Heart right ventricle (tissue), 16 donors: ENCODE data around the gene PRR13. TPM values are rescaled to one million over a fixed set of nuclear protein-coding genes. Genes with fewer than 3 reads are reported as not detected.

Experiments
- ATAC-seq, 8 donors: fragments of 200-7000 bp; cut with Tn5 transposase; one replicate each; pipeline ENCODE4 v1.9.1; 2020; ENCODE audit warnings: mild to moderate bottlenecking in 8 of 8, moderate library complexity in 8 of 8, moderate number of reproducible peaks in 1 of 8
- DNase-seq, 2 donors: peaks; one replicate each; pipeline ENCODE4 v3.0.0-alpha.2; 2020
- H3K27ac ChIP-seq, 10 donors: fragments of 200-600 bp; sonication (generic) in 2 of 10; one replicate each; pipeline versions ENCODE4 v1.5.0 to v1.8.0; 2020 to 2022; ENCODE audit warnings: mild to moderate bottlenecking in 3 of 10
- H3K27me3 ChIP-seq, 7 donors: fragments of 200-600 bp; one replicate each; pipeline ENCODE4 v1.8.0; 2021 to 2022; ENCODE audit warnings: mild to moderate bottlenecking in 2 of 7
- H3K36me3 ChIP-seq, 9 donors: fragments of 200-600 bp; sonication (generic) in 1 of 9; one replicate each; pipeline versions ENCODE4 v1.5.0 to v1.8.0; 2020 to 2022; ENCODE audit warnings: mild to moderate bottlenecking in 2 of 9
- H3K4me1 ChIP-seq, 9 donors: fragments of 200-600 bp; sonication (generic) in 1 of 9; one replicate each; pipeline versions ENCODE4 v1.5.0 to v1.8.0; 2020 to 2022; ENCODE audit warnings: mild to moderate bottlenecking in 4 of 9
- H3K4me3 ChIP-seq, 10 donors: fragments of 200-600 bp; sonication (generic) in 2 of 10; one replicate each; pipeline versions ENCODE4 v1.5.0 to v1.8.0; 2020 to 2022; ENCODE audit warnings: mild to moderate bottlenecking in 7 of 10, moderate library complexity in 2 of 10
- H3K9me3 ChIP-seq, 11 donors: fragments of 200-600 bp in 10 of 11; sonication (generic) in 2 of 11; one replicate each; pipeline versions ENCODE4 v1.5.0 to v1.8.0; 2013 to 2022; ENCODE audit warnings: mild to moderate bottlenecking in 2 of 11, control low read depth in 1 of 11, moderate library complexity in 1 of 11
- WGBS, 2 donors: extraction: QIAGEN DNeasy Blood & Tissue Kit; methylation state at CpG; one replicate each; pipeline ENCODE4 v1.1.7; 2013; ENCODE audit warnings: inconsistent platforms in 1 of 2; 5-methylcytosine and 5-hydroxymethylcytosine counted together
- intact Hi-C, 10 donors: fragments of 100-400 bp; cut with DNase I; formaldehyde crosslinking; loops; one replicate each; pipeline versions ENCODE4 v1.11.1 to v1.14.2; 2022
- polyA plus RNA-seq, 2 donors: library from polyadenylated mRNA; stranded (reverse); fragments of 200-250 nt; gene quantifications; one replicate each; pipeline ENCODE4 v1.2.3, GENCODE V29; 2013
- total RNA-seq, 10 donors: library from RNA; stranded (reverse); fragmentation: NEBNext Ultra II Directional in 3 of 10; extraction: Animal tissue kit (Norgen Biotek cat#: 25700) in 3 of 10; gene quantifications; one replicate each; pipeline versions ENCODE4 v1.2.1 to v1.2.4, GENCODE V29; 2021 to 2023
- TF ChIP-seq, protein P1 (sequence below), 9 donors: fragments of 200-600 bp; sonication (generic) in 2 of 9; IDR thresholded peaks; one replicate each; pipeline versions ENCODE4 v1.5.0 to v1.8.0; 2021 to 2022; ENCODE audit warnings: antibody characterized with exemption in 9 of 9, mild to moderate bottlenecking in 5 of 9, moderate library complexity in 1 of 9
- donor health status: Arrhythmogenic right ventricular cardiomyopathy.
- donor health status: ischemic (EF 13 %, LVEDD 7.1; RV severe dilation, severe dysfunction).
- donor health status: healthy with polysubstance abuse.
- donor health status: DM: no; HTN: yes; CAD: no.
- donor health status: DM: no; HTN: no; CAD: no.
- donor health status: ischemic (EF 25% LVEDD 6.9; RV normal size, moderate dysfunction).
- donor health status: ischemic (EF 25% LVEDD 5.7; RV mildly dilated, moderate dysfunction).
- donor health status: healthy.
- donor health status: DM: yes; HTN: yes; CAD: no.
- donor health status: Ischemic cardiomyopathy.
- donor health status: ischemic (EF 35%, LVEDD 5.7; RV mildly dilated, moderate dysfunction).
- donor health status: nonischemic (EF 11% LVEDD 7.7; RV severe dilation, severe dysfunction).
- donor health status: DM: yes; HTN: yes; CAD: no.
- donor health status: PGD.
- donor health status: ischemic (EF 29% LVEDD 5.4; RV normal size, mild dysfunction).
- donor health status: nonischemic (EF 23%, LVEDD 6.1; RV moderate dilation, normal function).

Gene PRR13
- total and polyA plus RNA-seq, 12 donors, result 28.6 to 122 (median 55.4) TPM

- WGBS, 2 donors, result 18 to 19% methylated on average over 6 of the region's 6 CpGs
- H3K4me3 ChIP-seq, result peak overlapping the region in 8 of 10 donors; percentile 44 to 90 (median 74)
- H3K27me3 ChIP-seq, result no peaks in the 10 kb centered on the region
- H3K4me1 ChIP-seq, result peaks cover 3 to 45% (median 34%) of the 10 kb centered on the region in 9 donors
- H3K9me3 ChIP-seq, result no peaks in the 10 kb centered on the region
- H3K27ac ChIP-seq, result peak overlapping the region in 5 of 10 donors; percentile 2 to 97 (median 95)
- ATAC-seq, result no peak
- DNase-seq, result no peak
- TF ChIP-seq, protein P1, sequence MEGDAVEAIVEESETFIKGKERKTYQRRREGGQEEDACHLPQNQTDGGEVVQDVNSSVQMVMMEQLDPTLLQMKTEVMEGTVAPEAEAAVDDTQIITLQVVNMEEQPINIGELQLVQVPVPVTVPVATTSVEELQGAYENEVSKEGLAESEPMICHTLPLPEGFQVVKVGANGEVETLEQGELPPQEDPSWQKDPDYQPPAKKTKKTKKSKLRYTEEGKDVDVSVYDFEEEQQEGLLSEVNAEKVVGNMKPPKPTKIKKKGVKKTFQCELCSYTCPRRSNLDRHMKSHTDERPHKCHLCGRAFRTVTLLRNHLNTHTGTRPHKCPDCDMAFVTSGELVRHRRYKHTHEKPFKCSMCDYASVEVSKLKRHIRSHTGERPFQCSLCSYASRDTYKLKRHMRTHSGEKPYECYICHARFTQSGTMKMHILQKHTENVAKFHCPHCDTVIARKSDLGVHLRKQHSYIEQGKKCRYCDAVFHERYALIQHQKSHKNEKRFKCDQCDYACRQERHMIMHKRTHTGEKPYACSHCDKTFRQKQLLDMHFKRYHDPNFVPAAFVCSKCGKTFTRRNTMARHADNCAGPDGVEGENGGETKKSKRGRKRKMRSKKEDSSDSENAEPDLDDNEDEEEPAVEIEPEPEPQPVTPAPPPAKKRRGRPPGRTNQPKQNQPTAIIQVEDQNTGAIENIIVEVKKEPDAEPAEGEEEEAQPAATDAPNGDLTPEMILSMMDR (IDR thresholded peaks at IDR 0.05), result no peak
- peaks cover 0 to 57% (median 48%) of the 10 kb centered on the region in 9 donors for H3K36me3 ChIP-seq
- intact Hi-C loops, result loop anchor here in 7 of 10 donors (2.0 to 10.0 kb wide), 5 partner anchors 38 to 53 kb away; partner anchors contain the start of genes TARBP2 (in 5 of the 7) and NPFF (in 2 of the 7)
Measured at GRCh38 chr12:53453953-53454640, 12.6 kb downstream of the PRR13 start.

- H3K36me3 ChIP-seq, result peaks cover 0 to 63% (median 54%) of the 10 kb centered on the region in 9 donors
- H3K9me3 ChIP-seq, result no peaks in the 10 kb centered on the region
- ATAC-seq, result no peak
- H3K27me3 ChIP-seq, result no peaks in the 10 kb centered on the region
- H3K4me1 ChIP-seq, result peaks cover 3 to 47% (median 40%) of the 10 kb centered on the region in 9 donors
- H3K4me3 ChIP-seq, result peak overlapping the region in 2 of 10 donors; percentile 65 to 72
- 23 to 36% methylated on average over 3 of the region's 3 CpGs for WGBS, 2 donors
- DNase-seq, result no peak
- peak overlapping the region in 2 of 10 donors; percentile 2 to 97 for H3K27ac ChIP-seq
- intact Hi-C loops, result loop anchor here in 6 of 10 donors (5.0 to 10.0 kb wide), 4 partner anchors 38 to 53 kb away; partner anchors contain the start of genes NPFF (in 2 of the 6) and TARBP2 (in 2 of the 6)
- TF ChIP-seq, protein P1 (IDR thresholded peaks at IDR 0.05), result no peak
Measured at GRCh38 chr12:53454707-53455106, 13.2 kb downstream of the PRR13 start.

DNA sequence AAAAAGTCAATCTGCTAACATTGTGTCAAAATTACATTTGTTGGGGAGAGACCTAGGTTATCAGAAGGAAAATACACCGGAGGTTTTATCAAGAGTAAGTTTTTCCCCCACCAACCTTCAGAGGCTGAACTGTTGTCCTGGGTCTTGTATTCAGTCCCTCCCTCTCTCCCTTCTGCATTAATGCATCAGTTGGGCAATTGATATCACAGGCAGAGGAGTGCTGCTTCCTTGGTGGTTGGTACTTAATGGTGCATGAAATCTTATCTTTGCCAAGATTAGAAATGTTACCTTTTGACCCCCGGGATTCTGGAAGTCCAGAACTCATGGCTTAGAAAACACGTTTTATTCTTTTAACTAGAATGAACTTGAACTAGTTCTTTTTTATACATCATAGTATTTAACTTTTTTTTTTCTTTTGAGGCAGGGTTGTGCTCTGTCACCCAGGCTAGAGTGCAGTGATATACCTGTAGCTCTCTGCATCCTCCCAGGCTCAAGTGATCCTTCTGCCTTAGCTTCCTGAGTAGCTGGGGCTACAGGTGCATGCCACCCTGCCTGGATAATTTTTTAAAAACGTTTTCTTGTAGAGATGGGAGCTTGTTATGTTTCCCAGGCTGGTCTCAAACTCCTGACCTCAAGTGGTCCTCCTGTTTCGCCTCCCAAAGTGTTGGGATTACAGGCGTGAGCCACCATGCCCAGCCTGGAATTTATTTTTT is 15.3 kb downstream of the PRR13 start:
- TF ChIP-seq, protein P1 (IDR thresholded peaks at IDR 0.05), result no peak
- WGBS, 2 donors, result 54% methylated on average over 6 of the region's 6 CpGs
- DNase-seq (no peak), ATAC-seq (no peak)
- no peak overlapping the region for H3K27ac ChIP-seq
- no peaks in the 10 kb centered on the region for H3K27me3 ChIP-seq
- peaks cover 5 to 61% (median 54%) of the 10 kb centered on the region in 9 donors for H3K4me1 ChIP-seq
- peaks cover 0 to 84% (median 75%) of the 10 kb centered on the region in 9 donors for H3K36me3 ChIP-seq
- intact Hi-C loops, result loop anchor here in 2 of 10 donors (5.0 to 10.0 kb wide), 2 partner anchors 35 to 48 kb away; partner anchors contain the start of genes NPFF (in 1 of the 2) and TARBP2 (in 1 of the 2)
- H3K9me3 ChIP-seq, result no peaks in the 10 kb centered on the region
- no peak overlapping the region for H3K4me3 ChIP-seq

GRCh38 chr12:53459097-53459496 is 17.6 kb downstream of the PRR13 start:
- DNase-seq, result no peak
- intact Hi-C loops, result loop anchor here in 2 of 10 donors (5.0 to 10.0 kb wide), 2 partner anchors 33 to 46 kb away; partner anchors contain the start of genes NPFF (in 1 of the 2) and TARBP2 (in 1 of the 2)
- no peaks in the 10 kb centered on the region for H3K9me3 ChIP-seq
- TF ChIP-seq, protein P1 (IDR thresholded peaks at IDR 0.05), result no peak
- peak overlapping the region in 1 of 10 donors; percentile 5 for H3K27ac ChIP-seq
- ATAC-seq, result no peak
- peaks cover 11 to 100% (median 98%) of the 10 kb centered on the region in 9 donors for H3K36me3 ChIP-seq
- no peaks in the 10 kb centered on the region for H3K27me3 ChIP-seq
- H3K4me1 ChIP-seq, result peaks cover 6 to 69% (median 54%) of the 10 kb centered on the region in 9 donors
- 58 to 68% methylated on average over 4 of the region's 4 CpGs for WGBS, 2 donors
- H3K4me3 ChIP-seq, result no peak overlapping the region
